GM12875 (cell line): ENCODE measurements around the gene NRCAM.

Experiments used
- H3K4me3 ChIP-seq: one replicate; pipeline ENCODE4 v1.5.1; 2011; ENCODE audit warnings: low read depth, low read length, control low read depth
- TF ChIP-seq, protein P1 (sequence below): IDR thresholded peaks from 2 replicates; pipeline ENCODE4 v1.5.1; 2011; ENCODE audit warnings: low read depth, mild to moderate bottlenecking, control low read depth, inconsistent platforms, low read length, moderate library complexity, borderline replicate concordance; ENCODE audit not compliant: insufficient read depth

Gene NRCAM

DNA sequence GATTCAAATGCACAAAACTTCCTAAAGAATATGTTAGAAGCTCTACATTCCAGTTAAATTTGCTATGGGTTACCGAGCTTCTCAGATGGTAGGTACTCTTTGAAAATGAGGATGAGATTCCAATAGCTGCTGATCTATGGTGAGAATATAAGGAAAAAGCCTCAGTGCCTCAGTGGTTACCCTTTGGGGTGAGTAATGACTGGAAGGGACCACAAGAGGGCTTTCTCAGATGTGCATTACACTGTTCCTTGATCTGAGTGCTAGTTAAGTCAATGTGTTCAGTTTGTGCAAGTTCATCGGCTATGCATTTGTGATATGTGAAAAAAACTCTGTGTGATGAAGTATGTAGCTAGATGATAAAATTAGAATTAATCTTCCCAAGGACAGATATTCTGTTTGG, 3.5 kb downstream of the NRCAM start:
- H3K4me3 ChIP-seq: no peak overlapping the region
- TF ChIP-seq, protein P1, sequence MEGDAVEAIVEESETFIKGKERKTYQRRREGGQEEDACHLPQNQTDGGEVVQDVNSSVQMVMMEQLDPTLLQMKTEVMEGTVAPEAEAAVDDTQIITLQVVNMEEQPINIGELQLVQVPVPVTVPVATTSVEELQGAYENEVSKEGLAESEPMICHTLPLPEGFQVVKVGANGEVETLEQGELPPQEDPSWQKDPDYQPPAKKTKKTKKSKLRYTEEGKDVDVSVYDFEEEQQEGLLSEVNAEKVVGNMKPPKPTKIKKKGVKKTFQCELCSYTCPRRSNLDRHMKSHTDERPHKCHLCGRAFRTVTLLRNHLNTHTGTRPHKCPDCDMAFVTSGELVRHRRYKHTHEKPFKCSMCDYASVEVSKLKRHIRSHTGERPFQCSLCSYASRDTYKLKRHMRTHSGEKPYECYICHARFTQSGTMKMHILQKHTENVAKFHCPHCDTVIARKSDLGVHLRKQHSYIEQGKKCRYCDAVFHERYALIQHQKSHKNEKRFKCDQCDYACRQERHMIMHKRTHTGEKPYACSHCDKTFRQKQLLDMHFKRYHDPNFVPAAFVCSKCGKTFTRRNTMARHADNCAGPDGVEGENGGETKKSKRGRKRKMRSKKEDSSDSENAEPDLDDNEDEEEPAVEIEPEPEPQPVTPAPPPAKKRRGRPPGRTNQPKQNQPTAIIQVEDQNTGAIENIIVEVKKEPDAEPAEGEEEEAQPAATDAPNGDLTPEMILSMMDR: peak; percentile 64

DNA sequence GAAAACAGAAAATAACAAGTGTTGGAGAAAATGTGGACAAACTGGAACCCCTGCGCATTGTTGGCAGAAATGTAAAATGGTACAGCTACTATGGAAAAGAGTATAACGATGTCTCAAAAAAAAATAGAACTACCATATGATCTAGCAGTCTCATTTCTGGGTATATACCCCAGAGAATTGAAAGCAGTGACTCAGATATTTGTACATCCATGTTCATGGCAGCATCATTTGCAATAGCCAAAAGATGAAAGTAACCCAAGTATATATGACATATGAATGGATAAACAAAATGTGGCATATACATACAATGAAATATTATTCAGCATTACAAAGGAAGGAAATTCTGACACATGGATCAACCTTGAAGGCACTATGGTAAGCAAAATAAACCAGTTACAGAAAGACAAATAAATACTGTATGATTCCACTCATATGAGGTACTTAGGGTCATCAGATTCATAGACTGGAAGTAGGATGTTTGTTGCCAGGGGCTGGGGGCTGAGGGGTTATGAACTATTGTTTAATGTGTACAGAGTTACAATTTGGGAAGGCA, 4.9 kb downstream of the NRCAM start:
- TF ChIP-seq, protein P1: no peak
- no peak overlapping the region for H3K4me3 ChIP-seq

DNA sequence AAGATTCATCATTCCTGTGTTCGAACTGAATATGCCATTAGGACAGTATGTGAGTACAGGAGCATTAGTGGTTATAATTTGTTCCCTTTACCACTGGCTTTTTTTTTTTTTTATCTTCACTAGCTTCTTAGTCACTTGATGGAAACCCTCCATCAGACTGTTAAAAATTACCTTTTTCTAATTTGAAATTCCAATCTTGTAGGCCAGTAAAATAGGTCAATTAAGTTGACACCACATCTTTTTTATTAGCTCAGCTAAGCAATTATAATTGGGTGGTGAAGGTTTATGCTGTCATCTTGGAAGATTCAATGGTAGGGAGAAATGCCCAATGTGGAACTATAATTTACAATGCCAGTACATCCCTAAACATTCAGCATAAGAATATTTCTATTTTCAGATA, 6.1 kb downstream of the NRCAM start:
- TF ChIP-seq, protein P1: no peak
- no peak overlapping the region for H3K4me3 ChIP-seq

DNA sequence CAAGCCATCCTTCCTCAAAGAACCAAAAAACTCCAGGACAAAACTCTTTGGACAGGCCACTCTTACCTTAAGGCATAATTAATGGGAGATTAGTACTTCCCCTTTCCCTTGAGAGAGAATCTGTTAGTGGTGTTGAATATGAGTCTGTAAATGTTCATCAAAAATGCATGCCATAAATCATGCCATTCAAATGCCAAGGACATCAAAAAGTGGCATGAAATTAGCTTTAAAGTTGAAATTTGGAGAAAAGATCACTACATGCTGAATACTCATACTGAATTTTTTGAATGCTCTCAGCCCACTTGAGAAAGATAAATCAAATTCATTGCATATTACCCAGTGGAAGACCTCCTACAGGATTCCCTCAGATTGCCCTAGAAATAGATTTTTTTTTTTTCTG, 6.7 kb downstream of the NRCAM start:
- peak overlapping the region; percentile 11 for H3K4me3 ChIP-seq
- TF ChIP-seq, protein P1: no peak

DNA sequence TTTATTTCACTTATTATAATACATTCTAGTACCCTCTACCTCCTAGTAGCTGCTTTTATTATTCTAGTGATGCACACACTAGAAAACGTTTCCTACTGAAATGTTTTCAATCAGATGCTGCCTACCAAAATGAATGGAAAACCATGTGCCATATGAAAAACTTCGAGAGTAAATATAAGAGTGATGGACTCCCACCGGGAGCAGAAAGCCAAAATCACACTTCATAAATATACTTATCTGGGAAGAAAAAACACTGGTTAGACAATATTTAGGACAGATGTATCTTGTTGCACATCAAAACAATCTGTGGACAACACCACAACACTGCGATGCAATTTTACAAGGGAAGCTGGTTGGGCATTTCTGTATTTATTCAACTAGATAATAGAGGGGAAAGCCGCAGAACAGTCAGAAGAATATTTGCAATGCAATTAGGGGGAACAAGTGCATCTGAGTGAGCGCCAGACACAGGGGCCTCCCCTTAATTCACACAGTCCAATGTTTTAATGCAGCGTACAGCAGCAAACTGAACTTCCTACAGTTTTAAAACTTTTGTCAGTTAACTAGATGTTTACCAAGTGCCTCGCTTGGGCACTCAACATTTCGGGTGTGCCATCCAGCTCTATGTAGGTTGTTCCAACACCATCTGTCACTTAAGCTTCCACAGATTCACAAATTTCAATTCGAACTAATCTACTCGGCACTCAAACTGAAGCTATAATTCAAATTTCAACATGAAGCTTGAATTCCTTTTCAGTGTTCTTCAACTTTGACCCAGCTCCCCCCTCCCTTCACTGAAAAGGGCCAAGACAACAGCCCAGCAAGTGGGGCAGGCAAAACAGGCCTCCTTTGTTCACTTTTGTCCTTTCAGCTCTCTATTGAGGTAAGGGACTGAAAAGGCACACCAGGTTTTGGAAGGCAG, 7.4 kb downstream of the NRCAM start:
- TF ChIP-seq, protein P1: no peak

DNA sequence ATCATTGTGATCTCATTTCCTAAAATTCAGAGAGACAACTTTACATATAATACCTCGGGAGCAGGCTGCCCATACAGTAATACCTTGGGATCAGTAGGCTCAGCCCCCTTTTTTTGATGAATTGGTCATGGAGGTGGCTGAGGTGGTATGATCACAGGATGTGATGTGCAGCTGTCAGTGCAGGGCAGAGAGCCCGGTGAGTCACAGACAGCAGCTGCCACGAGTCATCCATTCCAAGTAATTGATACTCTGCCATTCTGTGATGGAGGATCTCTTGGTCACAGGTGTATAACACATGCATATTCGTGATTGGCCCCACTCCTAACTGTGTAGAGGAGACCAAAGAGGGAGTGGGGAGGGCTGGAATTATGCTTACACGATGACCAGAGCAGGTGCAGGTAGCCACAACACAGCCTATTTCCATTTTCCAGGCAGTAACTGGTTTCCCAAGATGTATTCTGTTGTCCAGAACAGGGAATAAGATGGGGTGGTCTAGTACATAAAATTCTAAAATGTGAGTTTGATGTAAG, 14.1 kb downstream of the NRCAM start:
- H3K4me3 ChIP-seq: no peak overlapping the region
- TF ChIP-seq, protein P1: no peak

More for the DNA sequence above, 7.4 kb downstream of the NRCAM start:
- peak overlapping the region; percentile 11 for H3K4me3 ChIP-seq
